Mucosa of gallbladder (tissue), 1 donor: Measurements from ENCODE around the gene EDRF1. TPM values are rescaled to one million over a fixed set of nuclear protein-coding genes. Genes with fewer than 3 reads are reported as not detected.
"Not testable (repeated sequence)": the region's sequence is repeated elsewhere in the genome, so short reads cannot be mapped to it uniquely, and the experiment has no call there.

Experiments
- DNase-seq: peaks from one replicate; pipeline ENCODE4 v3.0.0-alpha.2; 2020; ENCODE audit warnings: low spot score
- total RNA-seq: library from RNA; stranded (reverse); gene quantifications from one replicate; pipeline ENCODE4 v1.2.1, GENCODE V29; 2021
- donor health status: DM: no; HTN: no; CAD: no.

Gene EDRF1, protein sequence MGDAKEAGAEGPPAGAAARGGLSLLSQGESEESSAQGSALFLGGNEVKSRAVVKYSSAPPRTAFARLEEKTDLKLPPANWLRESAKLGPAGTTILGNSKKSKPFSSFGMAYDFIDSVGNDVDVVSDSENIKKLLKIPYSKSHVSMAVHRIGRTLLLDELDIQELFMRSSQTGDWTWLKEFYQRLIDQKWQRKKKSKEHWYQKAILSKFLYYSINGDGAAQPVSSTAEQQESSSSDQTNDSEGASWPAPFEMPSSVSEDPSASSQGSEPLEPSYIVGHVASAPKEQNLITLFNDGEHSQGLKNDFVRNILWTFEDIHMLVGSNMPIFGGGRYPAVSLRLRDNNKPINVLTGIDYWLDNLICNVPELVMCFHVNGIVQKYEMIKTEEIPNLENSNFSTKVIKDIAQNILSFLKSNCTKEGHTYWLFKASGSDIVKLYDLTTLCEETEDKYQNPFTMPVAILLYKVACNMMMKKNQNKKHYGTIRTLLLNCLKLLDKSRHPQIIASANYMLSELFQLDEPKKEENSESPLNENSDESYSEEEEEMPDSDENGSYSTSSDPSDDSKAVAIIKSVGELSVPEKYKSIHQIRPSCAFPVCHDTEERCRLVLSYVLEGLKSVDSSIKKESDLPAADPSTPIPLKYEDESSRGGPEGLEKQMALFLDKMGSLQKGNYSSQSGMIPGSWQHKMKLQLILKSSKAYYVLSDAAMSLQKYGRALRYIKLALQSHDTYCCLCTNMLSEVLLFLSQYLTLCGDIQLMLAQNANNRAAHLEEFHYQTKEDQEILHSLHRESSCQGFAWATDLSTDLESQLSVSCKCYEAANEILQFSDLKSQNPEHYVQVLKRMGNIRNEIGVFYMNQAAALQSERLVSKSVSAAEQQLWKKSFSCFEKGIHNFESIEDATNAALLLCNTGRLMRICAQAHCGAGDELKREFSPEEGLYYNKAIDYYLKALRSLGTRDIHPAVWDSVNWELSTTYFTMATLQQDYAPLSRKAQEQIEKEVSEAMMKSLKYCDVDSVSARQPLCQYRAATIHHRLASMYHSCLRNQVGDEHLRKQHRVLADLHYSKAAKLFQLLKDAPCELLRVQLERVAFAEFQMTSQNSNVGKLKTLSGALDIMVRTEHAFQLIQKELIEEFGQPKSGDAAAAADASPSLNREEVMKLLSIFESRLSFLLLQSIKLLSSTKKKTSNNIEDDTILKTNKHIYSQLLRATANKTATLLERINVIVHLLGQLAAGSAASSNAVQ
- total RNA-seq: 15.4 TPM

DNA sequence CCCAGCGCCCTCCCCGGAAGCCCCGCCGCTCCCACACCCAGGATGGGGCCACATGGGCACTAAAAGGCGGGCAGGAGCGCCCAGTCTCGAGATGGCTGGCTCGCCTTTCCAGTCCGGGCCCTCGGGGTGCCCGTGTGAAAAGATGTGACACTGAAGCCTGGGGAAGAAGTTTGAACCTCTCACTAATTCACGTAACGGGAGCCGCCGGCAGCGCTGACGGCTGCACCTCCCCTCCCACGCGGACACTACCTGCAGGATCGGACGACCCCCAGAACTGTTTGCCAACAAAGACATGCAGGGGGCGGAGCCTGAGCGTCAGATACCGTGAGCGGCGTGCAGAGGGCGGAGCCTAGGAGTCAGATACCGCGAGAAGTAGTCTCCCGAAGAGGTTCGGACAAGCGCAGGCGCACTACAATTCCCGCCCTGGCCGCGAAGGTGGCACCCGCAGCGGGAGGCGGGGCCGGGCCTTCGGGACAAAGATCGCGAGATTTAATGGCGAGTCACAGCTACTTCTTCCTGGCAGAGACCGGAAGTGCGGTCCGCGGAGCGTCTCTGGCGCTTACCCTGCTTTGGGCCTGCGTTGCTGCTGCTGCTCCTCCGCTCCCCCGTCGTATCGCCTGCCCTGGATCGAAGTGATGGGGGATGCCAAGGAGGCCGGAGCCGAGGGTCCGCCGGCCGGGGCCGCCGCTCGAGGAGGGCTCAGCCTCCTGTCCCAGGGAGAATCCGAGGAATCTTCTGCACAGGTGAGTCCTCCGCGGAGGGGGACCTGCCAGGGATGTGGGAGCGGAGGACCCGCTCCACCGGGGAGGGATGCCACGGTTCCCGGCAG, at the start of gene EDRF1:
EDRF1 (plus strand) TSS at position 537 of the 829 bp plus-strand sequence; CDS start at position 636, 99 bp downstream.
- DNase-seq: peak; percentile 100

DNA sequence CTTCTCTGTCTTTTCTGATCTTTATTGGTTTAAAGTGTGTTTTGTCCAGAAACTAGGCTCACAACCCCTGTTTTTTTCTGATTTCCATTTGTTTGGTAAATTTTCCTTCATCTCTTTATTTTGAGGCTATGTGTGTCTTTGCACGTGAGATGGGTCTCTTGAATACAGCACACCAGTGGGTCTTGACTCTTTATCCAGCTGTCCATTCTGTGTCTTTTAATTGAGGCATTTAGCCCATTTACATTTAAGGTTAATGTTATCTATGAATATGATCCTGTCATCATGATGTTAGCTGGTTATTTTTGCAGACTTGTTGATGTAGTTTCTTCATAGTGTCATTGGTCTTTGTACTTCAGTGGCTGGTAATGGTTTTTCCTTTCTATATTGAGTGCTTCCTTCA, 46.6 kb upstream of the EDRF1 start:
- no peak for DNase-seq

DNA sequence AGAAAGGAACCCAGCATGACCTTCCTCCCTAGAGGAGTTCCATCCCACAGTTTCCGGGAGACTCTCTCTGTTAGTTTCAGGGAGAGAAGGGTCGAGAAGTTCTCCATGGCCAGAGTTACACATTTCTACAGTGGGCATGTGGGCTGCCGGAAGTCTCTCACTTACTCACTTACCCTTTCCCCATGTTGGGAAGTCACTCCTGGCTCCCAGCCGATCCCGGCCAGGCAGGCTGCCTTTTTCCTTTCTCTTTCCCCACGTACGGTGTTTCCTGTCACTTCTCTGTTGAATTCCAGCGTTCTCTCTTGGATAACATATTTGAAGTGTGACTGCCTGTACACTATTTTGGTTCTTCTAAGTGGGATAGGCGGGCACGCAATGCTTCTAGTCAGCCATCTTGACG, 40.1 kb upstream of the EDRF1 start:
- no peak for DNase-seq

DNA sequence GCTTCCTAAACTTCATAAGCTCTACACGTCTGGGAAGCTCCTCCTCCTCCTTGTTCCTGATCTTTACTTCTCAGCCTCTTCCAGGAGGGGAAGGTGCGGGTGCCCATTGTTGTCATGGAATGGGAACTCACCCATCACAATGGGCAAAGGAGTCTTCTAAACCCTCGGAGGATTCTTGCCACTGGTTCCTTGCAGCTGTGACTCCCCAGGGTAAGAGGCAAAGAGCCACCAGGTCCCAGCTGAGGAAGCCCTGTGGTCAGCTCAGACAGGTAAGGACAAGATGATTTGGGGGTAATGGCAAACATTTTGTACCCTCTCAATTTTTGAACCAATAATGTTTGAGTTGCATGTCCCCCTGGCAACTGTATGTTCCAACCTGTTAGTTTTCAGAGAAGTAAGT, 36.4 kb upstream of the EDRF1 start, which contains the start of gene TEX36:
TEX36 (minus strand) TSS at position 101 of the 400 bp plus-strand sequence. CDS start 174 bp downstream, outside the sequence.
- DNase-seq: no peak

DNA sequence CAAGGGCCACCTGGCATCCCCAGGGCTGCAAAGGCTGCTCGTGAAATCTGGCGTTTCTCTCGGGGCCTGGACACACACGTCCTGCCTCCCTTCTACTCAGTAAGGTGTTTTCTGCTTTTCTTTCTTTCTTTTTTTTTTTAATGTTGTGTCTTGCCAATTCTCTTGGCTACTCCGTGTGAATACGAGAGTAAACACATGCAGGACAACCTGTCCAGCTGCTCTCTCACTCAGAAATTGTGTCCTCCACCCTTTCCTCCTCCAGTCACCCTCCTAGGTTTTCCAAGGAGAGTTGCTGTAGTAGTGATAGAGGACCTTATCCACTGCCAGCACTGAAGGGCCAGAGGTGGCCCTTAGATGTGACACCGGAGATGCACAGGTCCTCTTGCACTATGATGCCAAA, 35.7 kb upstream of the EDRF1 start:
- DNase-seq: no peak

DNA sequence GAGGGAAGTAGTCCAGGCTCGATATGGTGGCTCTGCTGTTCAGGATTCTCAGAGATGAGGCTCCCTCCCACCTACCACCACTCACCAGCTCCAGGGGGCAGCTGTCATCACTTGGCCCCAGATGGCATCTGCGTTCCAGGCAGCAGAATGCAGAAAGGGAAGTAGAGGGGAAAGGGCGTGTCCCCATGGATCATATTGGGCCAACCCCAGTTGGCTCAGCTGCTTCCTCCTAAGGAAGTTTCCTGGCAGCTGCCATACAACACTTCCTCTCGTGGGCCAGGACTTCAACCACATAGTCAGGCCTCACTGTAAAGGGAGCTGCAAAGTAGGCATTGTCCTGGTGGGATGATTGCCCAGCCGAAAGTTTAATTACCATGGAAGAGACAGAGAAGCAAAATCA, 34.9 kb upstream of the EDRF1 start:
- no peak for DNase-seq

DNA sequence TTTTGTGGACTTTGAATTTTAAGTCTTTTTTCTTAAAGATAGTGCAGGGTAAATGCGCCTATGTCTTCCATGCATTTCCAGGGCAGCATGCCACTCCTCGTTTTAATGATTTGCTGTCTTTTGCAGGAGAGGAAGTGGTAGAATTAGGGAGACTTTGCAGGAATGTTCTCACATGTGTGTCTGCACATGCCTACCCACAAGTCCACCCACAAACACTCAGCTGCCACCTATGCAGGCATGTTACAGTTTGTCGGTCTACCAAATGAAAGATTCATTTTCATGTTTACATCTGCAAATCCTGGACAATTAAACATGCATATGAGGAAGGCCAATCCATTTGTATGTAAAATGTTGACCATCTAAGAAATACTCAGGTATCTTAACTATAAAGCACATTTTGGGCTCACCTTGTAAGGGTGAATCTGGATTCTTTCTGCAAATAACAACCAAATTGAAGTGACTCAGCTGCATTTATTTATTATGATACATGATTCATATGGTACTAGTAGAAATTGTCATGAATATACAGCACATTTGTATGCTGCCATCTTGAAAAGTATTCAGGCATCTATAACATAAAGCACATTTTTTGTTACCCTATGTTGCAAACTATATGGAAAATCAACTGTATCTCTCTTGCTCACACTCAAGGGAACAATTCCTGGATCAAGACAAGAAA, 31.9 kb upstream of the EDRF1 start:
- DNase-seq: no peak

DNA sequence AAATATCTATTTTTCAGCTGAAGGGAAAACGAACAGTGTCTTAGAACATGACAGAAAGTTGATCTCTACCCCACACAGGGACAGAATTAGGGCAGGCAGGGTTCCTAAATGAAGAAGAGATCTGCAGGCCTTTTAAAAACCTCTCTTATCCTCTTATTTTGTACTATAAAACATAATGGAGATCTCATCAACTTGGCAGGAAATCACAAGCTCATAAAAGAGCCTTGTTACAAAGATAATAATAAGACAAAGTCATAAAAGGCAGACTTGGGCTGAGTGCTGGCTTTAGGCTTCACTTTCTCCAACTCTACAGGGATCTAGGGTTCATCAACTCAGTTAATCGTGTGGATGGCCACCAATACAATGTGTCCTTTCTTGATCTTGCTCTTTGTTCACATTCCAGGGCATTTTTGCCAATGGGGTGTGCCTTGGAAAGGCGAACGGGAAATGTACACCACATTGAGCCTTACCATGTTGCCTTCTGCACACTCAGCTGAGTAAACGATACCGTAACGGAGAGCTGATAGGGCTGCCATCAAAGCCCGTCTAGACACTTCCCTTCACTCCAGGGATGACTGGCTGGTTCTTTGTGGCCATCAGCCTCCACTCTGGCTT, 29.4 kb upstream of the EDRF1 start:
- no peak for DNase-seq

DNA sequence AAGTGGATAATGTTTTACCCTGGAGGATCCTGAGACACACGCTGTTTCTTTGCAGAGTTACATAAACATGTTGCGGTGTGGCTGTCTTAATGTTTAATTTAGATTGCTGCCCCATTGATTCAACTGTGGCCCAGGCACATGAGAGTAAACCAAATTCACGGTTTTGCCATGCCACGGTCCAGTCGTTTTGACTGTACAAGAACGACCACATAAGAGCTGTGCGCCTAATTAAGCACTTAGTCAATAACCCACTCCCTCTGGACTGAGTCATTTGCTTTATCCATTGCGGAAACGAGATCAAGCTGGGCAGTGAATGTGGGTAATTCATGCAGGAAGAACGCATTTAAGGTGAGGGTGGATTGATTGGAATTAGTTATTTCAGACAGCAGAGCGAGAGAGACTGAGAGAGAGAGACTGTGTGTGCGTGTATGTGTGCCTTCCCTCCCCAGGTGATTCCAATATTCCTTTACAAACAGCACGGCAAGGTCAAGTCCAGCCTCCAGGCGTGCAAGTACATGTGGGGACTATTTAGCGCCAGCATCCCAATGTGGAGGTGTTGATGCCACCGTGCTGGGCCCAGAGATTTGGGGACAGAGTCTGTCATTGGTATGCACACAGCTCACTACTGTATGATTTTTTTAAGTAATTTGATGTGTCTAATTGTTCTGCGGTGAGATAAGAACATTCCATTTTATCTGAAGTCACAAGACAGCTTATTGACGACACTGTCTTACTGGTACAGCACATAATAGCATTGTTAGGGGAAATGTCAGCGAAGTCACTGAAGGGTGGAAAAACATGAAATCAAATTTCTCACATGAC, 28.1 kb upstream of the EDRF1 start:
- no peak for DNase-seq

DNA sequence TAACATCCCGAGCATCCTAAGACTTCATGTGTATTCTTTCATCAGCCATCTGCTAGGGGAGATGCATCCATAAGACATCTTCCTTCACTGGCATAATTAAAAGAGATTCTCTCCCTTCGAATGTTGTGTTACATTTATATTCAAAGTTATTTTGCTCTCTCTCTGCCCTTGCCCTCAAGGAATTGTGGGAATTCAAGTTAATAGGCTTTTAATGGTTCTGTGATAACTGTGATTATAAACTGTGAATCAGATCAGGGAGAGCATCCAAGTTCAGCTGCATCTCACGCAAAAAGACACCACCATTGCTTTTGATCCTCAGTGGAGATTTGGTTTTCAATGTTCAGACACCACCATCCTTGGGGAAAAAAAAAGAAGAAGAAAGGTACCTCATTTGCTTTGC, 27.3 kb upstream of the EDRF1 start:
- DNase-seq: no peak

DNA sequence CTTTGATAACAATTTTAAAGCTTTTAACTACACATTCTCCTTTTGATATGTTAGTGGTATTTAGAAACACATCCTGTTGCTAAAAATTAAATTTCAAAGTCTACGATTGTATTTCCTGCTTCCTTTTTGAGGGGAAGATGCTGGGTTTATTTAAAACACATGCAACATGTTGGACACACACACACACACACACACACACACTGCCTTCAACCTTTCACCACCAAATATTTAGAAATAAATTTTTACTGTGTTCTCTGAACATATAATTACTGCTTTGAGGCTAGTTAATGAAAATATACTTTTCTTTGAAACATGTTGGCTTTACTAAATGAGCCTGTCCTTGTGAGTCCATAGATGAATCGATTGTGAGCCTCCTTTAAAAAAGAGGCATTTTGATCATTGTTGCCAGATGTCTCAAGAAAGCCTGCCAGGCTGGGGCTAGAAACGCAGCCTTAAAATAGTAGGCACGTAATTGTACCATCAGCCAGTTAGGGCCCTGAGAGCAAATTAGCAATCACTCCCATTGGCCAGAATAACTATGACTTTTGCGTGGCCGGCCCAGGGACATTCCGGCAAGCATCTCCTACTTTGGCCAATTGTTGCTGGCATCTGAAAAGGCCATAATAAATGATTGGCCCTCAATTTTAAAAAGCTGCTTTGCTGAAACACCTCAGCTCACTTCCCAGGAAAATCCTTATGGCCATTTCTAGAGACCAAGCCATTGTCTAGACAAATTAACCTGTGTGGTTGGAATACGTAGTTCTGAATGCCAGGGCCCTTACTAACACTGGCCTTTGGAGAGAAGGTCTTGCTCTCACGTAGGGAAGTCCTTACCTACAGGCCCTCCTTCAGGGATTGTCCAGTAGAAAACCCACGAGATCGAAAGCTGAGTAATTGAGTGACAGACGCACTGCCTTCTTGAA, 26.6 kb upstream of the EDRF1 start:
- DNase-seq: no peak

DNA sequence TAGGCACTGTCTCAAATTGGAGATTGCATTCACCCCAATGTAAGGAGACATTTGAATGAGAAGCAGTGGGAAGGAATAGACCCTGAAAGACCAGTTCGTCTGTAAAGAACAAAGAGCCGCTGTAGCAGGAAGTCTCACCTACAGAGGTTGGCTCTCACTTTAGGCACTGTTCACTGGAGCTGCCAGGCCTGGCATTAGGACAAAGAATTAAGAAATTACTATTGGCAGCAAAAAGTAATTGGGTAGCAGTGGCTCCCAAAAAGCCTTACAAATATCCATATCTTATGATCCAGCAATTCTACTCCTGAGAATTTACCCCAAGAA, 26.0 kb upstream of the EDRF1 start:
- DNase-seq: no peak

DNA sequence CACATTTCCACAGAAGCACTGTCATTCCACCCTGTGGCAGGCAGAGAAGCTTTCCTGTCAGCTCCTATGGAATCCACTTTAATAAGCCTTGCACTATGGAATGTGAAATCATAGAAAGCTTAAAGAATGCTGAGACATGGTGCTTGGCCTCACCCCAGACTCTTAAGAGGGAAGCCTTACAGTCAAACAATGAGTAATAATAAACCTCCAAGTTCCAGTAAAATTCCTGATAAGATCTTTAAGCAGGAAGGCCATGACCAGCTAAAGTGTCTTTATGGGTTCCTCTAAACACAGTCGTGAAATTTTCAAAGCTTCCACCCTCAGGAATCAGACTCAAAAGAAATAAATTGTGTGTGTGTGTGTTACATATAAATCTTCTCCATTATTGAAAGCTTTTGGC, 24.6 kb upstream of the EDRF1 start:
- DNase-seq: no peak

DNA sequence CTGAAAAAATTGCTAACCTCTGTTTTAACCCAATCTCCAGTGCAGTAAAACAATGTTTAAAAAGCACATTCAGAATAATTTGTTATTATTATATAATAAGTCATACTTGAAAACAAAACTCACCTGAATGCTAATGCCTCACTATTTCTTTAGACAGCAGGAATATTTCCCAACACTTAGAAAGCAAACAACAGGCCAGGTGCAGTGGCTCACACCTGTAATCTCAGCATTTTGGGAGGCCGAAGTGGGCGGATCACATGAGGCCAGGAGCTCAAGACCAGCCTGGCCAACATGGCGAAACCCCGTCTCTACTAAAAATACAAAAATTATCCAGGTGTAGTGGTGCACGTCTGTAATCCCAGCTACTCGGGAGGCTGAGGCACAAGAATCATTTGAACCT, 22.6 kb upstream of the EDRF1 start:
- not testable (repeated sequence) for DNase-seq

DNA sequence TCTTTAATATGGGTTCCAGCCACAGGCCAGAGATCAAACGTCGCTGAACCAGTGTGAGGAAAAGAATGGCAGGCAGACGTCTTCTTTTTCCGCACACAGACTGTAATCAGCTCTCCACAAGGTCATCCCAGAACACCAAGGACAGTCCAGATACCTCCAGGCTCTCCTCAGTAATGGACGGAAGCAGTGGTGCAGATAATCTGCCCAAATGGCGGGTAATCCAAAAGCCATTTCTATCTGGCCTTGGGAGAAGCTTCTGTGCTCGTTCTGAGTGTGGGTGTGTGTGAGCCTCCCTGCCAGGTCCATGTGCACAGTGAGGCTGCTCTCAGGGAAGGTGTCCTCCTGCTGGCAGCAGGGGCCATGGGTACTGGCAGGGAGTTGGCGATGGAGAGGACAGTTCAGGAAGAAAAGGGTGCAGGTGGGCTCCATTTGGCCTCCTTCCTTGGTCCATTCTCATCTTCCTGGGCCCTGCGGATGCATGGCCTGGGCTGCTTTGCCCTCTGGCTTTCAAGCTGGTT, 21.0 kb upstream of the EDRF1 start:
- DNase-seq: no peak

DNA sequence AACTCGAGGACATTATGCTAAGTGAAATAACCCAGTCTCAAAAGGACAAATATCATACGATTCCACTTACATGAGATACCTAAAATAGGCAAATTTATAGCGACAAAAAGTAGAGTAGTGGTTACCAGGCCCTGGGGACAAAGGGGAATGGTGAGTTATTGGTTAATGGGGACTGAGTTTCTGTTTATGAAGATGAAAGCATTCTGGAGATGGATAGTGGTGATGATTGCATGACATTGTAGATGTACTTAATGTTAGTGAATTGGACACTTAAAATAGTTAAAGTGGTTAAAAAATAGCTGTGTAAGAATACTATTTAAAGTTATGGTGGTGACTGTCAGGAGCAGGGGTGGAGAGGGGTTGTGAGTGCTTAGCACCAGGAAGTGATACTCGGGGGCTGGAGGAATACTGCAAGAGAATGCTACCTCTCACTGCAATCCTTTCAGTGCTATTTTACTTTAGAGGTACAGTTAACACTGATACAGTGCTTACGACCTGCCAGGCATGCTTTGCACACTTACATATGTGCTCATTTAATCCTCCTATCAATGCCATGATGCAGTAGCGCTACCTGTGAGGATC, 19.9 kb upstream of the EDRF1 start:
- no peak for DNase-seq

DNA sequence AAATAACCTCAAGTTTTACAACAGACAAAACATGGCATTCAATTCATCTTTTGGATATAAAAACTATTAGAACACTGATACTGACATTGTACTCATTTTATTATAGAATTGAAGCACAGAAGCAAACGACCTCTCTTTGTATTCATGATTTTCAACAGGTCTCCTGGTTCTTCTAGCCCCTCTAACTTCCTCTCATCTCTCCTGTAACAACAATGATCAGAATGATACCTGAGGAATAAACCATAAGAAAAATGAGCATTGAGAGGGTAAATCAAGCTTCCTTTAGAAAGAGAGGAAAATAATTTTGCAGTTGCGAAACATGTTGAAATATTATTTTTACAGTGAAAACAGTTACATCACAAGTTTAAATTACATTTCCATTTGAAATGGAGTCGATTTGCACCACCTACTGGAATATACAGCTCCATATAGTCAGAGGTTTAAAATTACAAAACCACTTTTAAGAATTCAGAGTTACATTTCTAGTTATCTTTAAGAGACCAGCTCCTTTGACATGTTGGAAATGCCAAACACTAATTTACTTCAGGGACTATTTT, 19.1 kb upstream of the EDRF1 start:
- DNase-seq: no peak
